K562 (cell line): ENCODE measurements around the gene RAB14. TPM values are rescaled to one million over a fixed set of nuclear protein-coding genes. Genes with fewer than 3 reads are reported as not detected.

Source experiments
- ATAC-seq: fragments of 200-7000 bp; cut with Tn5 transposase; 3 replicates; pipeline ENCODE4 v1.9.1; 2020; ENCODE audit warnings: moderate library complexity
- BruUV-seq: library from RNA; stranded (reverse); fragments of 400-500 nt; replicated peaks from 2 replicates; lab custom pipeline; 2021; lab: Mats Ljungman, UMichigan
- CTCF ChIA-PET: fragments of 300-600 bp; formaldehyde crosslinking; extraction: SDS; loops from one replicate; lab custom pipeline; 2021; ENCODE audit warnings: low intra/inter-chr PET ratio; lab: Yijun Ruan, JAX
- POLR2A ChIA-PET: fragments of 300-600, 350-650 bp; sonication (Branson Sonifier 250); formaldehyde crosslinking; extraction: SDS; loops from one replicate; lab custom pipeline; 2021; ENCODE audit warnings: antibody characterized with exemption, inconsistent platforms; lab: Yijun Ruan, JAX
- DNase-seq, 4 experiments: peaks; one replicate each; pipeline versions ENCODE4 v3.0.0 to v3.0.0-alpha.2; 2011 to 2018; ENCODE audit warnings: low spot score in 3 of 4, mixed read lengths in 3 of 4; ENCODE audit errors: extremely low read depth in 1 of 4
- FAIRE-seq: peaks from 2 replicates; lab custom pipeline; 2011; peaks lifted over from hg19 to GRCh38; lab: Jason Lieb, UNC
- H2AFZ ChIP-seq: 2 replicates; pipeline ENCODE4 v1.6.0; 2011; ENCODE audit warnings: low read depth, low read length, control low read depth, inconsistent platforms
- H3K27ac ChIP-seq: fragments of 200-600 bp; 3 replicates; pipeline ENCODE4 v1.8.0; 2011; ENCODE audit warnings: low read depth, mild to moderate bottlenecking, control low read depth, inconsistent platforms, low read length, moderate library complexity, mixed read lengths; ENCODE audit errors: extremely low read depth
- H3K27me3 ChIP-seq, 2 experiments: fragments of 300-600 bp in 1 of 2; 2 replicates in 1 of 2; 3 replicates in 1 of 2; pipeline versions ENCODE4 v1.6.0 to v1.8.0; 2011; ENCODE audit warnings: inconsistent platforms in 2 of 2, low read length in 2 of 2, mild to moderate bottlenecking in 1 of 2, mixed read lengths in 1 of 2, moderate library complexity in 1 of 2; ENCODE audit not compliant: control insufficient read depth in 2 of 2, insufficient read depth in 2 of 2
- H3K36me3 ChIP-seq: fragments of 300-600 bp; 3 replicates; pipeline ENCODE4 v1.8.0; 2011; ENCODE audit warnings: mild to moderate bottlenecking, low read length, inconsistent platforms; ENCODE audit not compliant: control insufficient read depth, insufficient read depth
- H3K4me1 ChIP-seq, 2 experiments: fragments of 200-600 bp in 1 of 2; replicated peaks in 1 of 2; 2 replicates in 1 of 2; 3 replicates in 1 of 2; pipeline versions ENCODE4 v1.5.1 to v1.8.0; 2011; ENCODE audit warnings: inconsistent platforms in 2 of 2, low read length in 2 of 2, mild to moderate bottlenecking in 1 of 2, mixed read lengths in 1 of 2, moderate library complexity in 1 of 2; ENCODE audit not compliant: control insufficient read depth in 2 of 2, insufficient read depth in 2 of 2
- H3K4me2 ChIP-seq: 2 replicates; pipeline ENCODE4 v1.6.1; 2011; ENCODE audit warnings: low read length, control low read depth, inconsistent platforms, mixed read lengths; ENCODE audit not compliant: insufficient read depth
- H3K4me3 ChIP-seq: fragments of 200-600 bp; sonication (generic), shearing (Covaris generic); 2 replicates; pipeline ENCODE4 v1.5.1; 2016; ENCODE audit warnings: control low read depth, inconsistent platforms
- H3K79me2 ChIP-seq: fragments of 200-600 bp; 3 replicates; pipeline ENCODE4 v1.8.0; 2011; ENCODE audit warnings: low read length, inconsistent platforms; ENCODE audit not compliant: control insufficient read depth, insufficient read depth
- H3K9ac ChIP-seq, 2 experiments: 2 replicates each; pipeline versions ENCODE4 v1.6.0 to v1.6.1; 2011; ENCODE audit warnings: low read depth in 2 of 2, low read length in 2 of 2, control low read depth in 1 of 2, inconsistent platforms in 1 of 2, mild to moderate bottlenecking in 1 of 2, mixed read lengths in 1 of 2; ENCODE audit not compliant: insufficient read depth in 1 of 2
- H3K9me1 ChIP-seq: one replicate; pipeline ENCODE4 v1.6.0; 2011; ENCODE audit warnings: inconsistent platforms, mild to moderate bottlenecking, low read length, moderate library complexity; ENCODE audit not compliant: control insufficient read depth, insufficient read depth
- H3K9me3 ChIP-seq: replicated peaks from 2 replicates; pipeline ENCODE4 v1.5.1; 2011; ENCODE audit warnings: low read depth, low read length, inconsistent platforms; ENCODE audit not compliant: control insufficient read depth, insufficient read depth
- H4K20me1 ChIP-seq: replicated peaks from 2 replicates; pipeline ENCODE4 v1.6.1; 2011; ENCODE audit warnings: low read length, inconsistent platforms, mixed read lengths; ENCODE audit not compliant: control insufficient read depth, insufficient read depth
- ARID1B ChIP-seq: fragments of 450-650 bp; IDR thresholded peaks from 2 replicates; pipeline ENCODE4 v1.6.1; 2016; ENCODE audit warnings: antibody characterized with exemption, mild to moderate bottlenecking, inconsistent platforms
- CREBBP ChIP-seq: IDR thresholded peaks from one replicate; pipeline ENCODE4 v1.6.1; 2012; ENCODE audit warnings: low read depth, mild to moderate bottlenecking, control low read depth, inconsistent platforms, low read length
- ESRRB ChIP-seq: fragments of 250-450 bp; sonication (Bioruptor Pico); IDR thresholded peaks from 2 replicates; pipeline ENCODE4 v1.5.0; 2020; ENCODE audit warnings: mild to moderate bottlenecking, moderate library complexity, borderline replicate concordance
- GATAD2B ChIP-seq: fragments of 450-650 bp; IDR thresholded peaks from 2 replicates; pipeline ENCODE4 v1.6.1; 2017; ENCODE audit warnings: mild to moderate bottlenecking, borderline replicate concordance
- HNRNPLL ChIP-seq: fragments of 200-400 bp; formaldehyde crosslinking; IDR thresholded peaks from 2 replicates; pipeline ENCODE4 v1.6.1; 2017; ENCODE audit warnings: low read length, low read depth, mild to moderate bottlenecking; ENCODE audit not compliant: poor library complexity, severe bottlenecking
- LCOR ChIP-seq: sonication (generic); formaldehyde crosslinking; IDR thresholded peaks from 2 replicates; pipeline ENCODE4 v1.8.0; 2022; ENCODE audit warnings: mild to moderate bottlenecking, missing genetic modification reagents
- RFX1 ChIP-seq: fragments of 450-650 bp; IDR thresholded peaks from 2 replicates; pipeline ENCODE4 v1.6.1; 2016; ENCODE audit warnings: mild to moderate bottlenecking, moderate library complexity
- SRSF7 ChIP-seq: fragments of 200-400 bp; formaldehyde crosslinking; optimal IDR thresholded peaks from 2 replicates; pipeline ENCODE3; 2017; ENCODE audit warnings: mild to moderate bottlenecking, low read depth, low read length
- YY1 ChIP-seq, 3 experiments: IDR thresholded peaks; 2 replicates each; pipeline ENCODE4 v1.6.1; 2011; ENCODE audit warnings: low read length in 2 of 3, mild to moderate bottlenecking in 2 of 3, moderate library complexity in 2 of 3, borderline replicate concordance in 1 of 3, control low read depth in 1 of 3, low read depth in 1 of 3; ENCODE audit not compliant: insufficient read depth in 3 of 3, insufficient replicate concordance in 2 of 3, control insufficient read depth in 1 of 3, insufficient read length in 1 of 3; ENCODE audit errors: extremely low read depth in 1 of 3
- ZFP1 ChIP-seq: fragments of 450-650 bp; formaldehyde crosslinking; IDR thresholded peaks from 2 replicates; pipeline ENCODE4 v1.4.0; 2020; ENCODE audit warnings: mild to moderate bottlenecking, mixed read lengths
- ZNF280A ChIP-seq: fragments of 450-650 bp; IDR thresholded peaks from 2 replicates; pipeline ENCODE4 v1.6.1; 2018; ENCODE audit warnings: mild to moderate bottlenecking, low read depth; ENCODE audit not compliant: partially characterized antibody
- ZNF280B ChIP-seq: fragments of 250-450 bp; sonication (Bioruptor Pico); IDR thresholded peaks from 2 replicates; pipeline ENCODE4 v1.5.1; 2021; ENCODE audit warnings: mild to moderate bottlenecking
- WGBS: fragments of 100-300 bp; shearing (Covaris generic); methylation state at CpG from one replicate; pipeline ENCODE4 v1.1.6; 2016; ENCODE audit warnings: low coverage, mixed read lengths; ENCODE audit not compliant: insufficient coverage; ENCODE audit errors: missing lambda C conversion rate; 5-methylcytosine and 5-hydroxymethylcytosine counted together
- in situ Hi-C: fragments of 300-500 bp; cut with MboI; formaldehyde crosslinking; loops from 4 replicates; pipeline ENCODE4 v1.15.0; 2018; ENCODE audit warnings: inconsistent platforms, mixed read lengths
- intact Hi-C: fragments of 100-400 bp; cut with micrococcal nuclease; formaldehyde crosslinking; loops from 2 replicates; pipeline ENCODE4 v1.14.2; 2022
- polyA plus RNA-seq, 8 experiments: library from polyadenylated mRNA; depleted of rRNA in 4 of 8; stranded (reverse) in 5 of 8; unstranded in 3 of 8; fragments of >200 nt; fragmentation: Nextera tagmentation in 2 of 8; fragmentation: Illumina TruSeq in 1 of 8; extraction: Ambion mirVana in 2 of 8; extraction: Trizol in 1 of 8; gene quantifications; 2 replicates each; pipeline versions ENCODE4 v1.2.1 to v1.2.3, GENCODE V29; 2011 to 2014; ENCODE audit warnings: inconsistent platforms in 1 of 8, missing spikeins in 1 of 8
- total RNA-seq, 7 experiments: library from RNA; depleted of rRNA in 6 of 7; stranded (reverse); fragments of >200 nt in 6 of 7; fragmentation: Illumina TruSeq in 2 of 7; extraction: Trizol in 2 of 7; gene quantifications; 2 replicates each; pipeline versions ENCODE4 v1.2.1 to v1.2.3, GENCODE V29; 2011 to 2021; ENCODE audit warnings: low replicate concordance in 1 of 7
- TF ChIP-seq, protein P1 (sequence below): fragments of 200-800 bp; sonication (Bioruptor generic); IDR thresholded peaks from 2 replicates; pipeline ENCODE4 v1.6.1; 2017; ENCODE audit warnings: missing genetic modification characterization, missing compliant biosample characterization

RAB14 gene
- total and polyA plus RNA-seq, 9 of the 15 experiments (the other 6 are each of a cell fraction or from before 2014, with no cell fraction given): 10.3 to 41.8 (median 20.9) TPM

DNA sequence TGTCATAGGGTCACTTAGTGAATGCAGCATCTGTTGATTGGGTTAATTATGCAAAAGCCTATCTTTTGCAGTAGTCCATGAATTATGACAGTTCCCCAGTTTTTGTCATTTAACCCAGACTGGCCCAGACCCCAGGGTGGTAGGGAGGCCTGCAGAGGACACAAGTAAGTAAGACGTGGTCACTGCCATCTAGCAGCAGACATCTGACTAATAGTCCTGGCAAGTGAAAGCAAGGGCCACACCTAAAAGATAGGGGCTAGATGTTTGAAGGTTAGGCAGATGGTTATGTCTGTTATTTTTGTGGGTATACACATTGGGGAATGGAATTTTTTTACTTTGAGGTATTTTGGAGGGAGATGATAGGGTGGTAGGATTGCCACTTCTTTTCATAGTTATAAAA lies 48.0 kb downstream of the RAB14 start (continued):
- no peak for TF ChIP-seq CREBBP
- no peak for TF ChIP-seq ZNF280A
- TF ChIP-seq GATAD2B: no peak
- TF ChIP-seq YY1 (IDR thresholded peaks at IDR 0.05; ENCODE audit: borderline replicate concordance in 1 of 3, control insufficient read depth in 1 of 3, extremely low read depth in 1 of 3, insufficient read depth in 3 of 3, insufficient read length in 1 of 3, insufficient replicate concordance in 2 of 3, low read depth in 1 of 3, low read length in 2 of 3): no peak

- ChIA-PET POLR2A (no interaction called here), CTCF (no interaction called here)
- no peaks in the 10 kb centered on the region for H3K27me3 ChIP-seq
- no peaks in the 10 kb centered on the region for H4K20me1 ChIP-seq
- no peak overlapping the region for H3K4me2 ChIP-seq
- in situ Hi-C loops: no loop called here
- peaks cover 61% of the 10 kb centered on the region for H3K36me3 ChIP-seq
- no peak overlapping the region for H3K9ac ChIP-seq
- ATAC-seq (no peak), FAIRE-seq (no peak), DNase-seq (no peak)
- 52% methylated on average over 2 of the region's 2 CpGs for WGBS
- intact Hi-C loops: no loop called here
- no peak overlapping the region for H2AFZ ChIP-seq
- H3K4me3 ChIP-seq: no peak overlapping the region
- no TSS peak for BruUV-seq
- no peak overlapping the region for H3K27ac ChIP-seq
- H3K4me1 ChIP-seq: peaks cover under 1 to 17% of the 10 kb centered on the region in 2 experiments; a peak in 3 of 5 replicates
- no peak for TF ChIP-seq SRSF7
- TF ChIP-seq ARID1B: no peak
- no peak for TF ChIP-seq ZNF280B (CRISPR knock-in tag)
- TF ChIP-seq RFX1: no peak
- TF ChIP-seq, protein P1, sequence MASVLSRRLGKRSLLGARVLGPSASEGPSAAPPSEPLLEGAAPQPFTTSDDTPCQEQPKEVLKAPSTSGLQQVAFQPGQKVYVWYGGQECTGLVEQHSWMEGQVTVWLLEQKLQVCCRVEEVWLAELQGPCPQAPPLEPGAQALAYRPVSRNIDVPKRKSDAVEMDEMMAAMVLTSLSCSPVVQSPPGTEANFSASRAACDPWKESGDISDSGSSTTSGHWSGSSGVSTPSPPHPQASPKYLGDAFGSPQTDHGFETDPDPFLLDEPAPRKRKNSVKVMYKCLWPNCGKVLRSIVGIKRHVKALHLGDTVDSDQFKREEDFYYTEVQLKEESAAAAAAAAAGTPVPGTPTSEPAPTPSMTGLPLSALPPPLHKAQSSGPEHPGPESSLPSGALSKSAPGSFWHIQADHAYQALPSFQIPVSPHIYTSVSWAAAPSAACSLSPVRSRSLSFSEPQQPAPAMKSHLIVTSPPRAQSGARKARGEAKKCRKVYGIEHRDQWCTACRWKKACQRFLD (CRISPR knock-in tag): no peak
- TF ChIP-seq ZFP1 (CRISPR knock-in tag): no peak
- TF ChIP-seq ESRRB (CRISPR knock-in tag): no peak
- TF ChIP-seq LCOR: no peak
- TF ChIP-seq HNRNPLL: no peak
- no peaks in the 10 kb centered on the region for H3K9me1 ChIP-seq
- no peaks in the 10 kb centered on the region for H3K79me2 ChIP-seq
- no peaks in the 10 kb centered on the region for H3K9me3 ChIP-seq
These were observed 51.5 kb downstream of the RAB14 start for GRCh38 chr9:121150188-121150587.
